AG20443 (cell line): ENCODE data around the gene ATM.
"Not testable (repeated sequence)": the region's sequence is repeated elsewhere in the genome, so short reads cannot be mapped to it uniquely, and the experiment has no call there.

Source experiments
- DNase-seq: peaks from one replicate; pipeline ENCODE4 v3.0.0; 2012; ENCODE audit warnings: low spot score, mixed read lengths

ATM gene

GRCh38 chr11:108370315-108370714 is 147.4 kb downstream of the ATM start:
- no peak for DNase-seq

GRCh38 chr11:108370990-108371389 is 148.1 kb downstream of the ATM start:
- no peak for DNase-seq

GRCh38 chr11:108373505-108373904 is 150.6 kb downstream of the ATM start:
- DNase-seq = not testable (repeated sequence)

- DNase-seq = no peak
Observed at GRCh38 chr11:108388576-108388975, 165.7 kb downstream of the ATM start.

GRCh38 chr11:108392353-108392752 is 169.5 kb downstream of the ATM start:
- DNase-seq = no peak

GRCh38 chr11:108393046-108393445 is 170.2 kb downstream of the ATM start:
- DNase-seq = no peak

GRCh38 chr11:108394744-108395284 is 171.9 kb downstream of the ATM start:
- no peak for DNase-seq

GRCh38 chr11:108396672-108397071 is 173.8 kb downstream of the ATM start:
- not testable (repeated sequence) for DNase-seq

- no peak for DNase-seq
Observed at GRCh38 chr11:108398439-108398838, 175.6 kb downstream of the ATM start.

GRCh38 chr11:108402241-108402640 is 179.4 kb downstream of the ATM start:
- DNase-seq = no peak

- no peak for DNase-seq
Observed at GRCh38 chr11:108403052-108403451, 180.2 kb downstream of the ATM start.

- peak; percentile 19 for DNase-seq
Observed at GRCh38 chr11:108405706-108406105, 182.8 kb downstream of the ATM start.

- DNase-seq = no peak
Observed at GRCh38 chr11:108414958-108415357, 192.1 kb downstream of the ATM start.

- DNase-seq = not testable (repeated sequence)
Observed at GRCh38 chr11:108417551-108417950, 194.7 kb downstream of the ATM start.
